NCI-H524 (cell line): ENCODE data around the gene LRRFIP1.
"Not testable (repeated sequence)": the region's sequence is repeated elsewhere in the genome, so short reads cannot be mapped to it uniquely, and the experiment has no call there.

ENCODE experiments used
- DNase-seq, 2 experiments: peaks; one replicate each; lab custom pipeline; 2025; lab: John Stamatoyannopoulos, UW

LRRFIP1 gene

DNA sequence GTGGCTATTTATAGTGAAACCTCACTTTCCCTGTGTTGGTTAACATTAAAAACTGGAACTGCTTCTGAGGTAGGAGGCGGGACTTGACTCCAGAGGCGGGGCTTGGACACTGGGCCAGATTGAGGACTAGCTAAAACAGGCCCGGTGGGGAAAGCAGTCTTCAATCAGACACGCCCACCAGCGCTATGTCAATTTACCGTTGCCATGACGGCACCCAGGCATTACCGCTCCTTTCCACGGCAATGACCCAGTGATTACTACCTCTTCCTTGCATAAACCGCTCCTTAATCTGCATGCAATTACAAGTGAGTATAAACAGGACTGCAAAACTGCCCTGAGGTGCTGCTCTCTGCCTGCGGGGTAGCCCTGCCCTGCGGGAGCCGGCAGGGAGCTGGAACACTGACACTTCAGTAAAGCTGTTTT, 35.3 kb downstream of the LRRFIP1 start:
- peak; percentile 21 to 66 for DNase-seq

DNA sequence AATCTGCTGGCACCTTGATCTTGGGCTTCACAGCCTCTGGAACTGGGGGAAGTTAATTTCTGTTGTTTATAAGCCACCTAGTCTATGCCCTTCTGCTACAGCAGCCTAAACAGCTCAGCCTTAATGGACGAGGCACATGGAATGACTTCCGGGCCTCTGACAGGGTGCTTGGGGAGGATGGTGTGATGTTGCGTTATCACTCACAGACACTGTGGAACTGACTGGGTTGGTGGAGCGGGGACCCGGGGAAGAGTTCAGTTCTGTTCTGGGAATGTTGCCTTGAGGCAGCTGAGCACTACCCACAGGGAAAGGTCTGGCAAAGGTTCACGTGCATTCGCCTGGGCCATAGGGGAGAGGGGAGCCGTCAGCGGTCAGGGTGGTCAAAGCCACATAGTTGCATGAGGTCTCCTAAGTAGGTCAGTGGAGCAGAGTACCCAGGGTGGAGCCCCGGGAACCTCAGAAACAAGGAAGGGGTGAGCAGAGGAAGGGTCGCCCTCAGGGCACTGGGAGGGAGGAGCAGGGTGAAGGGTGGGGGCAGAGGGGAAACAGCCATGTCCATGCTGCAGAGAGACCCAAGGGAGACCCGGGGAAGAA, 36.2 kb downstream of the LRRFIP1 start:
- no peak for DNase-seq

- no peak for DNase-seq
These were observed 36.8 kb downstream of the LRRFIP1 start for GRCh38 chr2:237664151-237664550.

DNA sequence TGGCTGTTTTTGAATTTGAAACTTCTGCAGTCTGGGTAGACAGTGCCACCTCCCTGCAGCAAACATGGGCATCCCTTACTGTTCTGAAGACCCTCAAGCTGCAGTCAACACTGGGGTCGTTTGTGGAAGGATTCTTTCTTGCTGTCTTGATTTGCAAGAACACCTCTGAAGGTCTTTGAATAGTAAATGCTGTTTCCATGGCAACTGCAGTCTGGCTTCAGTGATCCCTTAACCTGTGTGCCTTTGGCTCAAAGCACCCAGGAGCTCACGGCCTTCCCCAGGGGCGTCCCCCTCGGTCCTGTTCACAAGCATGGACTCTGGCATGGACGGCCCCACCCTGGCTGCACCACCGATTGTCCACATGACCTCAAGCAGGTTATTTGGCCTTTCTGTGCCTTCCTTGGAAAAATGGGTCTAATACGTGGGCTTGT, 38.3 kb downstream of the LRRFIP1 start:
- DNase-seq: peak; percentile 12 to 50

DNA sequence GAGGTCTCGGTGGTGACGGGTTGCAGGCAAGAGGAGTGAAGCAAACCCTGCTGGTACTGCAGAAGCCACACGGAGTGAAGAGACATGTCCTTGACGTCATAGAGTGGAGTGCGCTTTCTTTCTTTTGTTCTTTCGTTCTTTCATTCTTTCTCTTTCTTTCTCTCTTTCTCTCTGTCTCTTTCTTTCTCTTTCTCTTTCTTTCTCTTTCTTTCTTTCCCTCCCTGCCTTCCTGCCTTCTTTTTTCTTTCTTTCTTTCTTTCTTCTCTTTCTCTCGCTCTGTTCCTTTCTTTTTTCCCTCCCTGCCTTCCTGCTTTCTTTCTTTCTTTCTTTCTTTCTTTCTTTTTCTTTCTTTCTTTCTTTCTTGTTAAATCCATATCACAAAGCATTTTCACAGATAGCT, 39.2 kb downstream of the LRRFIP1 start:
- DNase-seq: no peak

GRCh38 chr2:237667050-237667576, 39.7 kb downstream of the LRRFIP1 start:
- not testable (repeated sequence) for DNase-seq

DNA sequence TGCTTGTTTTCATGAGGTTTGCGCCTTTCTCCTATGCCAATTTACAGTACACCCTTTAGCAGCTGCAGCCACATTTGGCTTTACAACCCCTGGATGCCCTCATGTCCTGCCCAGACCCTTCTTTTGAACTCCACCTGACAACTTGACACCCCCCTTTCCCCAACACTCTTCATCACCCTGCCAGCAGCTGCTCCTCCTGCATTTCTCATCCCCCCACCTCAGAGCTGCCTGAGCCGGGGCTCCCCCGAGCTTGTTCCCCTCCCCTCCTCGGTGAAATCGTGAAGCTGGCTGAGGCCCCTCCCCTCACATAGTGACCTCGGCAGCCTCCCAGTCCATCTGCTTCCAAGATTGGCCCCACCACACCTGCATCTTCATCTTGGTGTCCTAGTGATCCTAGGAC, 40.5 kb downstream of the LRRFIP1 start:
- DNase-seq: peak in 1 of 2 experiments; percentile 12

DNA sequence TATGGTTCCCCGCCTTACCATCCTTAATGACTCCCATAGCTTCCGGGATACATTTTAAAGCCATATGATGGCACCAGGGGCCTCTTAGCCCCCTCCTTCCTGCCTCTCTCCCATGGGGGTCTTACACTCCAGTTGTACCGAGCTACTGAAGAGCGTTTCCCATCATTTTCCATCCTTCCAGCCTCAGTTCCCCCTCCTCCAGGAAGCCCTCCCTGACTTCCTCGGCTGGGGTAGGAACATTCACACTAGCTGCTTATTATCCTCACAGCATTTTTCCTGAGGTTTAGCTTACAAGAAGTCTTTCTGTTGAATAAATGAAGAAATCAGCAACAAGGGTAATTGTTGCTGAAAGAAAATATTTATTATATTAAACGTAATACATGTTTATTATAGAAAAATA, 41.1 kb downstream of the LRRFIP1 start:
- DNase-seq: no peak

- peak; percentile 54 to 75 for DNase-seq
These were observed 41.9 kb downstream of the LRRFIP1 start for GRCh38 chr2:237669283-237669627.

DNA sequence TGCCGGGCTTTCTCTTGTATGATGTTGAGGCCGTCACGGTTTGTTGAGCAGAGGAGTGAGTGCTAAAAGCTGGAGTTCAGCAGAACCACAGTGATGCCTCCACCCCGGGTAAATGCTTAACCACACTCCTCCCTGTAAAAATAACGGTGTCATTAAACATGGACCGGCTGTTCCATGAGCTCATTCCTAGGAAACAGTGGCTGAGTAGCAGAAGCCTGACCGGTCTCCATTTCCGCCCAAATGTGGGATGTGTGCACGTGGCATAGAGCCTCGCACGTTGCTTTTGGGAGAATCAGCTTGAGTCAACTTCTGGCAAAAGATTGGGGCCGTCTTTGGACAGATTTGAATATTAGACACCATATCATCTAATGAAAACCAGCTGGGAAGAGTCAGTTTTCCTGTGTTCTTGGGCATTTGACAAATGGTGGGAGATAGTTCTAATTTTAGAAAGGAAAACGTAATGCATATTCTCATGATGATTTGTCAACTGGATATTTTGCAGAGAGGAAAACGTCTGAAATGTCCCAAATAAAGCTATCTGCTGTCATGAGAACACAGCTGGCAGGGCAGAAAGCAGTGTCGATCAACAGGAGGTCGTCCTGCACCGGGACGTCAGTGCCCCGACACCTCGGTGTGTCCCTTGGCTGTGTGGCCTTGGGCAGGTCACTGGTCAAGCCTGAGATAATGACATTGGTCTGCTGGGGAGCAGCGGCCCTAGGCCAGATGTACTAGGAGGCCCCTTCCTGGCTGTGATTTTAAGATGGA, 42.4 kb downstream of the LRRFIP1 start:
- peak; percentile 91 to 96 for DNase-seq

DNA sequence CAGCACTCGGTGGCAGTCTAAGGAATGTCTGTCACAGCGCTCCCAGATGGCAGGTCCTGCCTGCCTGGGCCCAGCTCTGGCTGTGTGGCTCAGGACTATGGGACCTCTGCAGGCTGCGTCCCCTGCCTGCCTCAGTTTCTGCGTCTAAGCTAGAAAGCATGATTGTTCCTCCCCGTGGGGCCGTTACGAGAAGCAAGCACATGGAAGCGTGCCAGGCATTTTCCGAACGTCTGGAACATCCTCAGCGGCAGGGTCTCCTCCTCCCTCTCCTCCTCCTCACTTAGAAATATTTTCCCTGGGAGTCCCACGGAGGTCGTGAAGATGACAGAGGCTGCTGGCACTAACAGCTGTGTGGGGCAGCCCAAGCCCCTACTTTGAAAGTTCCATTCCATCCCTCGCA, 43.3 kb downstream of the LRRFIP1 start:
- DNase-seq: no peak

DNA sequence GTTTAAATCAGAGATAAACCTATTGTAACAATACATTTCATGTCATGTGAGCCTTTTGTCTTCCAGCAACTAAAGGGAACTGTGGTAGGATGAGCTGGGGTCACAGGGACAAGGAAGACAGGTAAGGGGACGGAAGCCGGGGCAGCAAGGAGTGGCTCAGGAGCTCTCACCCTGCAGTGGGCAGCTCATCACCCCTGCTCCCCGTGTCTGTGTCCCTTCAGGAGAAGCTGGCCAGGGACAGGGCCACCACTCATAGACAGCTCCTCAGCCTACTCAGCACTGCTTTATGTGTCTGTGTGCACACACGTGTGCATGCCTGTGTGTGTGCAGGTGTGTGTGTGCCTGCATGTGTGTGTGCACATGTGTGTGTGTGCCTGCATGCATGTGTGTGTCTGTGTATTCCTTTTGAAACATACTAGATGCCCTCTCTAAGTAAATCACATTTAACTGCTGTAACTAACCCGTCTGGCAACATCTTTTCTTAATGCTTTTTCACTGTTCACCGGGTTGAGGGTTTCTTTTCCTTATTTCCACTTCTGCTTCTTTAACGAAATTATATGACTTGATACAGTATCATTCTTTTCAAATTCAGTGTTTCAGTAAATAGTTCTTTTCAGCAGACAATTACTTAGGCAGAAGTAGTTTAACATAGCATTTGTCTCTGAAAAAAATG, 44.2 kb downstream of the LRRFIP1 start:
- DNase-seq: no peak

DNA sequence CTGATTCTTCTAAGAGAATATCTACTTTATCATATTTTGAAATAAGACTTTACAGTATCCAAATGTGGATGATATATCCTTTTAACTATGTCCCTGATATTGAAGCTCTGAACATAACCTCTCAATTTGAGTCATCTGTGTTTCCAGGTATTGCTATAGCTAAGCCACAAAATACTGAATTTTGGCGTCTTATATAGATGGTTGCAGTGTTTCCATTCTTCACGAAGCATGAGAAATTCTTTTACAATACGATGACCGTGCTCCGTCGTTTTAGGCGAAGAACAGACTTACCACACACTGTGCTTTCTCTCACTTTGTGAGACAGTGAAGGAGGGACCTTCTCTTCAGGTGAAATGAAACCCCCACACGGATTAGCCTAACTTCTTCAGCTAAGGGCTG, 45.3 kb downstream of the LRRFIP1 start:
- no peak for DNase-seq

GRCh38 chr2:237673130-237674001, 46.0 kb downstream of the LRRFIP1 start:
- peak; percentile 73 to 83 for DNase-seq

DNA sequence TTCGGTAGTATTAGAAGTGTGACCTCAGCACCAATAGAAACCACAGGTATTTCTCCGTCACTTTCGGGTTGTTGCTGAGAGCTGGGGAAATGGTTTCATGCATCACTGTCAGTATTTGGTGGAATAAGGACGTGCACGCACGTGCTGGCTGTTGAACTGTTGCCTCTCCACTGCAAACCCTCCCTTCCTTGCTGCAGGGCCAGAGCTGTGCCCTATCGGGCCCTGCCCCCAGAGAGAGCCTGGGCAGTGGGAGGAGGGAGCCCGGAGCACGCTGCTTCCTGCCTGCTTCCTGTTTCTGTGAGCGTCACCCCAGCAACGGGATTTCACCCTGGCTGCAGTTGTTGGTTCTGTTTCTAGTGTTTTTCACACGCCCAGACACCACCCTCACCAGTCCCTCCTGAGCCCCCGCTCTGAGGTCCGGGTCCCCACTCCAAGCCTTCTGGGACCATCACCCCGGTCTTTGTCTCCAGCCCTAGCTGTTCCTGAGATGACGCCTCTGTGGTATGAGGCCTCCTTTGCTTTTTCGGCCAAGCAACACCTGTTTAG, 47.4 kb downstream of the LRRFIP1 start:
- DNase-seq: no peak

- DNase-seq: no peak
These were observed 47.9 kb downstream of the LRRFIP1 start for GRCh38 chr2:237675316-237675715.

DNA sequence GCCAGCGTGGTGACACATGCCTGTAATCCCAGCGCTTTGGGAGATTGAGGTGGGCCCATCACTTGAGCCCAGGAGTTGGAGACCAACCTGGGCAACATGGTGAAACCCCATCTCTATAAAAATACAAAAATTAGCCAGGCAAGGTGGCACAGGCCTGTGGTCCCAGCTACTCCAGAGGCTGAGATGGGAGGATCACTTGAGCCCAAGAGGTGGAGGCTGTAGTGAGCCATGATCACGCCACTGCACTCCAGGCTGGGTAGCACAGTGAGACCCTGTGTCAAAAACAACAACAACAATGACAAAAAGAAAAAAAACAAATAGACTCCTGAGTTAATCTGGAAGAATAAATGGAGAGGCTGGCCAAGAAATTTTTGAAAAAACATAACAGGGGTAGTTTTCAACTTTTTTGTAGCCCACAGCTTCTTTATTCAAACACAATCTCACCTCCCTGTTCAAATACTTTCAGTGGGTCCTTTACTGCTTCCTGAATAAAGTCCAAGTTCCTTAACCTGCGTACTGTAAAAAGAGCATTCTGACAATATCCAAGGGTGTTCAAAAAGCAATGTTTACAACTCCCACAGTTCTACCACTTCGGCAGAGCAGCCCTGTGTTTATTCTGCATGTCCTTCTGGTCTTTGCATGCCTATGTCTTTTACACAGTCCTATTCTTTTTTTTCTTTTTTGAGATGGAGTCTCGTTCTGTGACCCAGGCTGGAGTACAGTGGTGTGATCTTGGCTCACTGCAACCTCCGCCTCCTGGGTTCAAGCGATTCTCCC, 53.5 kb downstream of the LRRFIP1 start:
- no peak for DNase-seq

GRCh38 chr2:237682151-237682550, 54.8 kb downstream of the LRRFIP1 start:
- DNase-seq: no peak

GRCh38 chr2:237682856-237683670, 55.7 kb downstream of the LRRFIP1 start:
- DNase-seq: no peak

GRCh38 chr2:237685408-237685807, 58.0 kb downstream of the LRRFIP1 start:
- DNase-seq: peak in 1 of 2 experiments; percentile 27
